Measurements from ENCODE around the gene ADGRB2. TPM values are rescaled to one million over a fixed set of nuclear protein-coding genes. Genes with fewer than 3 reads are reported as not detected.
A peak's percentile ranks its signal among the peaks of the same experiment; 100 is the strongest.

Gene ADGRB2
- total and polyA plus RNA-seq, 2 experiments from 2014 or later = 0.51 to 3.6 TPM

DNA sequence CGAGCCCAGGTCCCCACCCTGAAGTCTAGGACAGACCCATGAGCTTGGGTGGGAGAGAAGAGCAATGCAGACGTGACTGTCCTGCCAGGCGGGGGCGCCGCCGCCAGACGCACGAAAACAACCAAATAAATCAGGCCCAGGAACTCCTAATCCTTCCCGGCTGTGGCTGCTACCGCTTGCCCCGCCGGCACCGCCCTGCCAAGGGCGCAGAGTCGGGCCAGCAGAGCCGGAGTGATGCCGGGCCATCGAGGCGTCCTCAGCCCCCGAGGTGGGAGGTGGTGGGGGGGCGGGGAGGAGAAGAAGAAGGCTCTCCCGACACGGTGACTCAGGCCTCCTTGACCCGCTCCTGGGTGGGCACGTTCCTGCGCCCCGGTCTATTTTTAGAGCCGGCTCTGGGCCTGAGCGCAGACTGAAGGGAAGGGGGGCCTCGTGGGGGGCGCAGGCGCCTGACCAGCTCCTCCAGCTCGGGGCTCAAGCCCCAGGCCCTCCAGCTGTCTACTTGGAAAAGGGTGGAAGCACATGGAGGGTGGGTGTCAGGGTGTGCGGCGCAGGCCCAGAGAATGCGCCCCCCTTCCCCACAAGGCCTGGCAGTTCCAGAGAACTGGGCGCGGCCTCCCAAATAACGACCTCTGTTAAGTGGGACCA, 49.6 kb downstream of the ADGRB2 start:
- peak overlapping the region; percentile 50 for H3K4me2 ChIP-seq (ENCODE audit: unreplicated experiment)
- no peaks in the 10 kb centered on the region for H4K20me1 ChIP-seq (ENCODE audit: insufficient read depth)
- peak overlapping the region; percentile 85 for H2AFZ ChIP-seq
- in situ Hi-C loops (cut with MboI) = no loop called here
- H3F3A ChIP-seq (ENCODE audit: insufficient read depth) = peaks cover 28% of the 10 kb centered on the region
- peak overlapping the region; percentile 56 for H3K4me3 ChIP-seq
- no peaks in the 10 kb centered on the region for H3K9me3 ChIP-seq (ENCODE audit: low read depth)
- TF ChIP-seq EZH2phosphoT487 (IDR thresholded peaks at IDR 0.05; ENCODE audit: insufficient read depth, low read depth) = no peak
- no peak for TF ChIP-seq EZH2 (IDR thresholded peaks at IDR 0.05; ENCODE audit: insufficient read depth, poor library complexity, severe bottlenecking)
- H3K36me3 ChIP-seq (ENCODE audit: low read depth) = no peaks in the 10 kb centered on the region
- 1 to 2% methylated on average over 28 to 39 of the region's 39 CpGs for WGBS, 2 experiments (ENCODE audit: low coverage in 1 of 2, low lambda C conversion rate in 2 of 2, missing lambda C conversion rate in 2 of 2)
- peaks cover 45% of the 10 kb centered on the region for H3K4me1 ChIP-seq (ENCODE audit: insufficient read depth)
- peak; percentile 86 for DNase-seq
- H3K79me2 ChIP-seq (ENCODE audit: insufficient read depth) = no peaks in the 10 kb centered on the region
- peak overlapping the region; percentile 93 for H3K27ac ChIP-seq
- no peaks in the 10 kb centered on the region for H3K27me3 ChIP-seq (replicated peaks; ENCODE audit: insufficient read depth)
- H3K9me2 ChIP-seq (ENCODE audit: insufficient read depth) = no peaks in the 10 kb centered on the region
- peak overlapping the region; percentile 81 for H3K9ac ChIP-seq

DNA sequence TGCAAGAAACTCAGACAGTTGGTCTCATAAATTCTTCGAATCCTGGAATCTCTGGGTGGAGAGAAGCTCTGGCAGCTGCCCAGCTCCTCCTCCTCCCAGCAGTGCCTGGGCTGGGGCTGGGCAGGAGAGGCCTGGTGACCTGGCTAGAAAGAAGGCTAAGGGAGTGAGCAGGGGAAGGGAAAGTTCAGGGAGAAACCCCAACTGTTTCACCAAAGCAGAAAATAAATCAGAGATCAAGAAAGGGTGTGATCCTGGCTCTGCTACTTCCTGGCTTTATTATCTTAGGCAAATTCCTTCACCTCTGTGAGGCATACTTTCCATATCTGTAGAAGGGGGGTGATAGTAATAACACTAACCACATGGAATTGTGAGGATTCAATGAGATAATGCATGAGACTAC, 51.5 kb downstream of the ADGRB2 start:
- Histone ChIP-seq H4K20me1 (ENCODE audit: insufficient read depth) (no peaks in the 10 kb centered on the region), H3K9me2 (ENCODE audit: insufficient read depth) (no peaks in the 10 kb centered on the region), H3K27ac (peak overlapping the region; percentile 93), H3K9ac (peak overlapping the region; percentile 75), H3F3A (ENCODE audit: insufficient read depth) (peaks cover 35% of the 10 kb centered on the region), H3K27me3 (replicated peaks; ENCODE audit: insufficient read depth) (no peaks in the 10 kb centered on the region), H3K9me3 (ENCODE audit: low read depth) (no peaks in the 10 kb centered on the region), H3K4me3 (peak overlapping the region; percentile 12), H3K4me1 (ENCODE audit: insufficient read depth) (peaks cover 58% of the 10 kb centered on the region), H3K4me2 (ENCODE audit: unreplicated experiment) (peak overlapping the region; percentile 86), H2AFZ (0 out of 2 replicates have a peak overlapping the region, but pooled peaks have one; percentile 13), H3K36me3 (ENCODE audit: low read depth) (no peaks in the 10 kb centered on the region), H3K79me2 (ENCODE audit: insufficient read depth) (no peaks in the 10 kb centered on the region)
- WGBS, 2 experiments (ENCODE audit: low coverage in 1 of 2, low lambda C conversion rate in 2 of 2, missing lambda C conversion rate in 2 of 2) = 0% methylated on average over 1 of the region's 1 CpG
- peak; percentile 89 for DNase-seq
- in situ Hi-C loops (cut with MboI) = no loop called here
- no peak for TF ChIP-seq EZH2phosphoT487 (IDR thresholded peaks at IDR 0.05; ENCODE audit: insufficient read depth, low read depth)
- no peak for TF ChIP-seq EZH2 (IDR thresholded peaks at IDR 0.05; ENCODE audit: insufficient read depth, poor library complexity, severe bottlenecking)

DNA sequence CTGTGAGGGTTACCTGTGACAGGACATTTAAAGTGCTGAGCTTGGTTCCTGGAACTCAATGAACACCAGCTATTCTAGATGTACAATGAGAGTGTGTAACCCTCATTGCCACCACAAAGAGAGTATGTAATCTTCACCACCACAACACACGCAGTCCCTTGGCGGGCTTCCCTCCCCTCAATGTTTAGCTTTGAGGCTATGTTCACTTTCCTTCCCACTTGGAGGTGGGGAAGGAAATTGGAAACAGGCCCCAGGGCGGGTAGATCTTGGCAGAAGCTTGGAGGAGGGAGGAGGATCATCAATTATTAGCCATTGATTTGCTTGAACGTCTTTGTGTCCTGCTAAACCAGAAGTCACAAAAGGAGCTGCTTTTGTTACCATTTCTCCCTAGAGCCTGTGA, 52.1 kb downstream of the ADGRB2 start:
- peaks cover 63% of the 10 kb centered on the region for H3K4me1 ChIP-seq (ENCODE audit: insufficient read depth)
- H3K27ac ChIP-seq = peak overlapping the region; percentile 93
- no peak for TF ChIP-seq EZH2 (IDR thresholded peaks at IDR 0.05; ENCODE audit: insufficient read depth, poor library complexity, severe bottlenecking)
- H3K9ac ChIP-seq = peak overlapping the region; percentile 75
- peak overlapping the region; percentile 12 for H3K4me3 ChIP-seq
- no peaks in the 10 kb centered on the region for H3K79me2 ChIP-seq (ENCODE audit: insufficient read depth)
- no peaks in the 10 kb centered on the region for H4K20me1 ChIP-seq (ENCODE audit: insufficient read depth)
- 6 to 7% methylated on average over 4 of the region's 4 CpGs for WGBS, 2 experiments (ENCODE audit: low coverage in 1 of 2, low lambda C conversion rate in 2 of 2, missing lambda C conversion rate in 2 of 2)
- H3F3A ChIP-seq (ENCODE audit: insufficient read depth) = peaks cover 39% of the 10 kb centered on the region
- H3K27me3 ChIP-seq (replicated peaks; ENCODE audit: insufficient read depth) = no peaks in the 10 kb centered on the region
- H2AFZ ChIP-seq = peak overlapping the region; percentile 13; the same call in 1 of the 2 replicates
- no peaks in the 10 kb centered on the region for H3K36me3 ChIP-seq (ENCODE audit: low read depth)
- peak overlapping the region; percentile 86 for H3K4me2 ChIP-seq (ENCODE audit: unreplicated experiment)
- in situ Hi-C loops (cut with MboI) = no loop called here
- no peaks in the 10 kb centered on the region for H3K9me3 ChIP-seq (ENCODE audit: low read depth)
- no peaks in the 10 kb centered on the region for H3K9me2 ChIP-seq (ENCODE audit: insufficient read depth)
- DNase-seq = peak; percentile 71

DNA sequence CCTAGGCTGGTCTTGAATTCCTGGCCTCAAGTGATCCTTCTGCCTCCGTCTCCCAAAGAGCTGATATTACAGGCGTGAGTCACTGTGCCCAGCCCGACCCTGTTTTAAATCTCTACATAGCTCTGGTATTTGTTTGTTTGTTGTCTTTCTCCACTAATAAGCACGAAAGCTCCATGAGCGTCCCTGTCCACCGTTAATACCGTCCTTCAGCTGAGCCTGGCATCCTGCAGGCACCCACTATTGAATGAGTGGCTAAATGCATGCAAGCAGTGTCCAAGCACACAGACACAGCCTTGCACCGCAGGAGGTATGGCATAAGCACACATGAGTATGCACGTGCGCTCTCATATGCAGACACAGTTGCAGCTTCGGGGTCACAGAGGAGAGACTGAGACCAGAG, 55.8 kb downstream of the ADGRB2 start:
- WGBS, 2 experiments (ENCODE audit: low coverage in 1 of 2, low lambda C conversion rate in 2 of 2, missing lambda C conversion rate in 2 of 2) = 11 to 17% methylated on average over 11 of the region's 11 CpGs
- H3K27me3 ChIP-seq (replicated peaks; ENCODE audit: insufficient read depth) = no peaks in the 10 kb centered on the region
- in situ Hi-C loops (cut with MboI) = no loop called here

More for the DNA sequence above, 55.8 kb downstream of the ADGRB2 start:
- Histone ChIP-seq H3F3A (ENCODE audit: insufficient read depth) (peaks cover 35% of the 10 kb centered on the region), H4K20me1 (ENCODE audit: insufficient read depth) (no peaks in the 10 kb centered on the region), H3K9me2 (ENCODE audit: insufficient read depth) (no peaks in the 10 kb centered on the region), H3K79me2 (ENCODE audit: insufficient read depth) (peaks cover 4% of the 10 kb centered on the region), H3K9ac (peak overlapping the region; percentile 39), H3K4me3 (no peak overlapping the region), H3K4me2 (ENCODE audit: unreplicated experiment) (peak overlapping the region; percentile 51), H3K9me3 (ENCODE audit: low read depth) (no peaks in the 10 kb centered on the region), H2AFZ (no peak overlapping the region), H3K4me1 (ENCODE audit: insufficient read depth) (peaks cover 56% of the 10 kb centered on the region), H3K27ac (peak overlapping the region; percentile 53), H3K36me3 (ENCODE audit: low read depth) (no peaks in the 10 kb centered on the region)
- peak; percentile 72 for DNase-seq
- TF ChIP-seq EZH2 (IDR thresholded peaks at IDR 0.05; ENCODE audit: insufficient read depth, poor library complexity, severe bottlenecking) (no peak), EZH2phosphoT487 (IDR thresholded peaks at IDR 0.05; ENCODE audit: insufficient read depth, low read depth) (no peak)

Data from GM23248 (cell line).